ENCODE measurements around the gene GRID1. TPM values are rescaled to one million over a fixed set of nuclear protein-coding genes. Genes with fewer than 3 reads are reported as not detected.

Gene GRID1
- total RNA-seq, 1 donor from 2014 or later, result 0.60 TPM

DNA sequence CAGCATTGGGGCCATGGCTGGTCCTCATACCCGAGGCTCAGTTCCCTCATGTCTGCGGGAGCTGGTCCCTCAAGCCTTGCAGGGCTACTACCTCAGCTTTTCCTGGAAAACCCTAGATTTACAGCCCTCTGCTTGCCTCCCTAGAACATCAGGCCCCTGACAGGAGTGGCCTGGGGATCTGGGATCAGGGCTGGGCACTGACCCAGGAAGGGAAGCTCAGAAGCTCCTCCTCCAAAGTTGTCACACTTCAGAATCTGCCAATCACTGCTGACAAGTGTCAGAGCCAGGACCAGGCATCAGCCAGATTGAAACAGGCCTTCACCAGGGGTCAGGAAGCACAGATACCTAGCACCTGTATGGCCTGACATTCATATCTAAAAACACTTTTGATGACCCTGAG lies 115.2 kb downstream of the GRID1 start:
- H3K27me3 Mint-ChIP-seq (ENCODE audit: low read depth), result peaks cover 3% of the 10 kb centered on the region
- no peak overlapping the region for H3K4me3 Mint-ChIP-seq (ENCODE audit: unreplicated experiment)
- H3K4me1 Mint-ChIP-seq (ENCODE audit: low read depth), result no peaks in the 10 kb centered on the region
- peaks cover 4% of the 10 kb centered on the region for H3K9me3 Mint-ChIP-seq (ENCODE audit: low read depth)
- H3K36me3 Mint-ChIP-seq (ENCODE audit: low read depth), result no peaks in the 10 kb centered on the region
- no peak for TF ChIP-seq CTCF (IDR thresholded peaks at IDR 0.05)
- no peak overlapping the region for H3K27ac Mint-ChIP-seq (ENCODE audit: unreplicated experiment)
- no peak for DNase-seq (ENCODE audit: low spot score)

- H3K4me1 Mint-ChIP-seq (ENCODE audit: low read depth), result no peaks in the 10 kb centered on the region
- DNase-seq (ENCODE audit: low spot score), result no peak
- H3K27ac Mint-ChIP-seq (ENCODE audit: unreplicated experiment), result no peak overlapping the region
Observed at GRCh38 chr10:86250399-86250798, 116.2 kb downstream of the GRID1 start.

GRCh38 chr10:86249794-86250193 lies 116.8 kb downstream of the GRID1 start:
- Mint-ChIP-seq H3K4me3 (ENCODE audit: unreplicated experiment) (no peak overlapping the region), H3K4me1 (ENCODE audit: low read depth) (no peaks in the 10 kb centered on the region), H3K27me3 (ENCODE audit: low read depth) (no peaks in the 10 kb centered on the region), H3K27ac (ENCODE audit: unreplicated experiment) (no peak overlapping the region), H3K36me3 (ENCODE audit: low read depth) (no peaks in the 10 kb centered on the region), H3K9me3 (ENCODE audit: low read depth) (peaks cover 4% of the 10 kb centered on the region)
- DNase-seq (ENCODE audit: low spot score), result no peak
- no peak for TF ChIP-seq CTCF (IDR thresholded peaks at IDR 0.05)

More at GRCh38 chr10:86250399-86250798, 116.2 kb downstream of the GRID1 start:
- Mint-ChIP-seq H3K9me3 (ENCODE audit: low read depth) (peaks cover 4% of the 10 kb centered on the region), H3K4me3 (ENCODE audit: unreplicated experiment) (no peak overlapping the region), H3K27me3 (ENCODE audit: low read depth) (no peaks in the 10 kb centered on the region), H3K36me3 (ENCODE audit: low read depth) (no peaks in the 10 kb centered on the region)
- no peak for TF ChIP-seq CTCF (IDR thresholded peaks at IDR 0.05)

DNA sequence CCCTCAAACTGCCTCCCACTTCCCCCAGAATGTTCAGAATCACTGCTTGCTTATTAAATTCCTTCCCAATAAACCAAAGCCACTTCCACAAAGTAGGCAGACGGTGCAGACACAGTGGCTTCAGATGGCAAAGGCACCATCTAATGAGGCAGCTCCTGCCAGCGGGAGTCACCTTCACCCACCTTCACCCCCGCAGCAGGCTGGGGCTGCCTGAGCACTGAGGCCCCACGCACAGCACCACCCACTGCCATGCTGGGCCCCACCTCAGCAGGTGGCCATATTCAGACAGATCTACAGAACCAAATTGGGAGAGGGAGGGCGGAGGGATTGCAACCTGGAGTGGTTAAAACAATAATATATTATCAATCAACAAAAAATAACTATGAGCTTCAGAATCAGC lies 118.5 kb downstream of the GRID1 start:
- Mint-ChIP-seq H3K27me3 (ENCODE audit: low read depth) (no peaks in the 10 kb centered on the region), H3K4me1 (ENCODE audit: low read depth) (no peaks in the 10 kb centered on the region), H3K36me3 (ENCODE audit: low read depth) (no peaks in the 10 kb centered on the region), H3K4me3 (ENCODE audit: unreplicated experiment) (no peak overlapping the region), H3K27ac (ENCODE audit: unreplicated experiment) (no peak overlapping the region), H3K9me3 (ENCODE audit: low read depth) (peaks cover 4% of the 10 kb centered on the region)
- DNase-seq (ENCODE audit: low spot score), result peak; percentile 58
- TF ChIP-seq CTCF (IDR thresholded peaks at IDR 0.05), result no peak

GRCh38 chr10:86247588-86247987 lies 119.0 kb downstream of the GRID1 start:
- H3K36me3 Mint-ChIP-seq (ENCODE audit: low read depth), result no peaks in the 10 kb centered on the region
- peak; percentile 52 for DNase-seq (ENCODE audit: low spot score)
- no peaks in the 10 kb centered on the region for H3K27me3 Mint-ChIP-seq (ENCODE audit: low read depth)
- H3K4me3 Mint-ChIP-seq (ENCODE audit: unreplicated experiment), result no peak overlapping the region
- H3K9me3 Mint-ChIP-seq (ENCODE audit: low read depth), result peaks cover 4% of the 10 kb centered on the region
- no peak overlapping the region for H3K27ac Mint-ChIP-seq (ENCODE audit: unreplicated experiment)
- TF ChIP-seq CTCF (IDR thresholded peaks at IDR 0.05), result no peak
- H3K4me1 Mint-ChIP-seq (ENCODE audit: low read depth), result no peaks in the 10 kb centered on the region
